HL-60 (cell line): ENCODE data around the gene IFFO2.

Source experiments
- POLR2AphosphoS5 ChIP-seq: IDR thresholded peaks from 2 replicates; pipeline ENCODE4 v1.6.1; 2012; ENCODE audit warnings: low read depth
- TF ChIP-seq, protein P1 (sequence below): IDR thresholded peaks from one replicate; pipeline ENCODE4 v1.5.1; 2011; ENCODE audit warnings: low read length, control low read depth, inconsistent platforms; ENCODE audit not compliant: insufficient read depth

DNA sequence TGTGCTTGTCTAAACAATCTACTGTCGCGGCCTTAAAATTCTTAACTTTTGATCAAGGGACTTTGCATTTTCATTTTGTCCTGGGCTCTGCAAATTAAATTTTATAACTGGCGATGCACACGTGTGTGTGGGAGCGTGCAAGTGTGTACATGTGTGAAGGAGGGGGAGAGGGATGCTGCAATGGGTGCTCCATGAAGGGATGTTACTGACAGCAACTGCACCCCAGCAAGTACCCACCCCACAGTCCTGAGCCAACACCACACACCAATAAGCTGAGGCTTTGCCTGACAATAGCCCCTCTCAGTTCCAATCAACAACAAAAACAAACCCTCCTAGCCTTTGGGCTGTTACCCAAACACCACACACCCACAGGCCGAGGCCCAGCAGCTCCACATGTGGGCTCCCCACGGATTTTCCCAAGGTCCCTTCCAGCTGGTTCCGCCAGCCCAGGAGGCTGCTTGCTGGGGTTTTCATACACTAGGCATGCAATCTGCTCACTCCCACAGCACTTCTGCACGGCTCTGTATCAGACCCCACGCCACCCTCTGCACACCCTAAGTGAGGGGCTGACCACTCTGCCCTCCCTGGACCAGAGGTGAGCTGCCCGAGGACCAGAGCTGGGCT, 32.8 kb upstream of the IFFO2 start:
- TF ChIP-seq, protein P1, sequence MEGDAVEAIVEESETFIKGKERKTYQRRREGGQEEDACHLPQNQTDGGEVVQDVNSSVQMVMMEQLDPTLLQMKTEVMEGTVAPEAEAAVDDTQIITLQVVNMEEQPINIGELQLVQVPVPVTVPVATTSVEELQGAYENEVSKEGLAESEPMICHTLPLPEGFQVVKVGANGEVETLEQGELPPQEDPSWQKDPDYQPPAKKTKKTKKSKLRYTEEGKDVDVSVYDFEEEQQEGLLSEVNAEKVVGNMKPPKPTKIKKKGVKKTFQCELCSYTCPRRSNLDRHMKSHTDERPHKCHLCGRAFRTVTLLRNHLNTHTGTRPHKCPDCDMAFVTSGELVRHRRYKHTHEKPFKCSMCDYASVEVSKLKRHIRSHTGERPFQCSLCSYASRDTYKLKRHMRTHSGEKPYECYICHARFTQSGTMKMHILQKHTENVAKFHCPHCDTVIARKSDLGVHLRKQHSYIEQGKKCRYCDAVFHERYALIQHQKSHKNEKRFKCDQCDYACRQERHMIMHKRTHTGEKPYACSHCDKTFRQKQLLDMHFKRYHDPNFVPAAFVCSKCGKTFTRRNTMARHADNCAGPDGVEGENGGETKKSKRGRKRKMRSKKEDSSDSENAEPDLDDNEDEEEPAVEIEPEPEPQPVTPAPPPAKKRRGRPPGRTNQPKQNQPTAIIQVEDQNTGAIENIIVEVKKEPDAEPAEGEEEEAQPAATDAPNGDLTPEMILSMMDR = no peak
- no peak for TF ChIP-seq POLR2AphosphoS5
